Naive thymus-derived CD4-positive, alpha-beta T cell (primary cell): ENCODE measurements around the gene PPFIA4. TPM values are rescaled to one million over a fixed set of nuclear protein-coding genes. Genes with fewer than 3 reads are reported as not detected.

Experiments
- ATAC-seq: fragments of 150-1000 bp; cut with Tn5 transposase; 2 replicates; pipeline ENCODE4 v1.10.0; 2021; ENCODE audit warnings: mild to moderate bottlenecking, moderate library complexity
- CTCF ChIA-PET: fragments of 350-600 bp; sonication (Branson Sonifier 250); formaldehyde crosslinking; loops from one replicate; lab custom pipeline; 2021; ENCODE audit warnings: antibody characterized with exemption; lab: Charles Lee
- POLR2A ChIA-PET: fragments of 350-600 bp; sonication (Branson Sonifier 250); formaldehyde crosslinking; loops from one replicate; lab custom pipeline; 2021; ENCODE audit warnings: antibody characterized with exemption, inconsistent platforms; lab: Charles Lee
- DNase-seq, 9 donors: peaks; one replicate each; pipeline versions ENCODE4 v3.0.0 to v3.0.0-alpha.2; 2020 to 2022; ENCODE audit warnings: mixed read lengths in 1 of 9
- H3K27ac ChIP-seq: one replicate; pipeline ENCODE4 v1.7.0; 2013; ENCODE audit warnings: mild to moderate bottlenecking, low read depth, low read length, moderate library complexity
- H3K27me3 ChIP-seq, 2 donors: one replicate each; pipeline ENCODE4 v1.7.0; 2013; ENCODE audit warnings: low read length in 2 of 2, mild to moderate bottlenecking in 2 of 2, moderate library complexity in 2 of 2; ENCODE audit not compliant: control insufficient read depth in 2 of 2, insufficient read depth in 2 of 2
- H3K36me3 ChIP-seq, 3 experiments: 1 replicate in 2 of 3; 2 replicates in 1 of 3; pipeline ENCODE4 v1.7.0; 2013; ENCODE audit warnings: low read length in 3 of 3, mild to moderate bottlenecking in 3 of 3, moderate library complexity in 1 of 3; ENCODE audit not compliant: insufficient read depth in 3 of 3, control insufficient read depth in 2 of 3
- H3K4me1 ChIP-seq, 2 donors: one replicate each; pipeline ENCODE4 v1.7.0; 2013; ENCODE audit warnings: low read length in 2 of 2, mild to moderate bottlenecking in 2 of 2, moderate library complexity in 1 of 2; ENCODE audit not compliant: control insufficient read depth in 2 of 2, insufficient read depth in 2 of 2
- H3K4me3 ChIP-seq: 2 replicates; pipeline ENCODE4 v1.7.0; 2013; ENCODE audit warnings: mild to moderate bottlenecking, low read length
- H3K9me3 ChIP-seq, 3 experiments: 1 replicate in 2 of 3; 2 replicates in 1 of 3; pipeline ENCODE4 v1.7.0; 2013; ENCODE audit warnings: low read length in 3 of 3; ENCODE audit not compliant: control insufficient read depth in 2 of 3
- H3K27ac Mint-ChIP-seq, 9 donors: one replicate each; pipeline ENCODE4 v1.8.0; 2020 to 2022; ENCODE audit warnings: mixed read lengths in 9 of 9, mild to moderate bottlenecking in 8 of 9, moderate library complexity in 5 of 9, inconsistent platforms in 2 of 9
- H3K27me3 Mint-ChIP-seq, 5 donors: one replicate each; pipeline ENCODE4 v1.8.0; 2021 to 2022; ENCODE audit warnings: mixed read lengths in 5 of 5, mild to moderate bottlenecking in 1 of 5
- H3K36me3 Mint-ChIP-seq, 5 donors: one replicate each; pipeline ENCODE4 v1.8.0; 2020 to 2022; ENCODE audit warnings: mixed read lengths in 5 of 5, mild to moderate bottlenecking in 3 of 5, inconsistent platforms in 1 of 5
- H3K4me1 Mint-ChIP-seq, 7 donors: one replicate each; pipeline ENCODE4 v1.8.0; 2020 to 2022; ENCODE audit warnings: mixed read lengths in 7 of 7, mild to moderate bottlenecking in 3 of 7, inconsistent platforms in 1 of 7
- H3K4me3 Mint-ChIP-seq, 10 donors: one replicate each; pipeline ENCODE4 v1.8.0; 2020 to 2022; ENCODE audit warnings: mild to moderate bottlenecking in 10 of 10, mixed read lengths in 10 of 10, moderate library complexity in 6 of 10, inconsistent platforms in 2 of 10
- H3K9me3 Mint-ChIP-seq, 11 donors: one replicate each; pipeline ENCODE4 v1.8.0; 2020 to 2022; ENCODE audit warnings: mixed read lengths in 11 of 11, mild to moderate bottlenecking in 4 of 11, inconsistent platforms in 1 of 11, moderate library complexity in 1 of 11
- intact Hi-C, 2 donors: fragments of 100-400 bp; cut with micrococcal nuclease; formaldehyde crosslinking; loops; one replicate each; pipeline ENCODE4 v1.15.1; 2023
- polyA plus RNA-seq, 2 donors: library from polyadenylated mRNA; unstranded; fragments of 300-500 nt; fragmentation: Illumina TruSeq; gene quantifications; one replicate each; pipeline ENCODE4 v1.2.3, GENCODE V29; 2021
- total RNA-seq, 6 experiments: library from RNA in 5 of 6; stranded (reverse) in 5 of 6; gene quantifications; 1 replicate in 5 of 6; 2 replicates in 1 of 6; pipeline ENCODE4 v1.2.3 and lab custom pipeline; 2021 to 2026

The PPFIA4 gene
- total and polyA plus RNA-seq, 7 experiments from 2014 or later: 0.40 to 45.5 (median 2.4) TPM; not detected in 2

DNA sequence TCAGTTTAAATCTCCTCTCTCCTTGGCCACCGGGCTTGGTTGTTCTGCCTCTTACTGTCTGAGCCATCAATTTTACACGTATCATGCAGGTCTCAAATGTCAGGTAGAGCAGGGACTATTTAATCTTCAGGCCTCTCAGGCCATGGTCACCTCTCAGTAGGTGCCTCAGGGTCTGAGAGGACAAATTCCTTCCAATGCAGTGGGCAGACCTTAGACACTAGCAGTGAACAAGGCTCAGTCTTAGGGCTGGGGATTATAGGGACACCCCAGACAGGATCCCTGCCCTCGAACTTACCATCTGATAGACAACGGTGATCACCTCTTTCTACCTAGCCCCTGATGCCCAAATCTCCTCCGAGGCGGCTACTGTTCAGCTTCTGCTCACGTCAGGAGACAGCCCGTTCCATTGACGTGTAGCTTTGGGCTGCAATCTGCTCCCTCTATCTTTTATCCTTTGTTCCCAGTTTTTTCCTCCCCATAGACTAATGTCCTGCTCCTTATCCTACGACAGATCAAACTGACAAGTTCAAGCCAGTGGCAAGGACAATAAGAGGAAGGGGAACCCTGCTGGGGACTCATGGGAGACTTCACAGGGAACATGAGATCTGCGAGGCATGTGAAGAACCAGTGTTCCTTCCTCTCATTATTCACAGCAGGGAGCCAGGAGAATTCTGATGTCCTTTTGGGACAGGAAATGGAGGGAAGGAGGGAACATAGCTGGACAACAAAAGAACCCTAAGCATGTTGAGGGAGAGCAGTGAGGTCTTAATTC, 60.9 kb downstream of the PPFIA4 start:
- H3K4me3 ChIP-seq: no peak overlapping the region
- no peaks in the 10 kb centered on the region for H3K27me3 ChIP-seq
- DNase-seq: no peak
- ATAC-seq: no peak
- no peaks in the 10 kb centered on the region for H3K4me1 ChIP-seq
- ChIA-PET CTCF (interaction anchor here (0.7 kb wide), 1 partner anchor 1886 kb away, joined by 3 read pairs; no protein-coding TSS in a partner anchor), POLR2A (no interaction called here)
- Mint-ChIP-seq H3K4me1 (no peaks in the 10 kb centered on the region), H3K27ac (no peak overlapping the region), H3K4me3 (no peak overlapping the region), H3K9me3 (peaks cover 0 to 1% (median 0%) of the 10 kb centered on the region in 11 donors), H3K27me3 (peaks cover 2 to 21% (median 16%) of the 10 kb centered on the region in 5 donors), H3K36me3 (no peaks in the 10 kb centered on the region)
- no peak overlapping the region for H3K27ac ChIP-seq
- H3K9me3 ChIP-seq: no peaks in the 10 kb centered on the region
- intact Hi-C loops: no loop called here
- no peaks in the 10 kb centered on the region for H3K36me3 ChIP-seq

DNA sequence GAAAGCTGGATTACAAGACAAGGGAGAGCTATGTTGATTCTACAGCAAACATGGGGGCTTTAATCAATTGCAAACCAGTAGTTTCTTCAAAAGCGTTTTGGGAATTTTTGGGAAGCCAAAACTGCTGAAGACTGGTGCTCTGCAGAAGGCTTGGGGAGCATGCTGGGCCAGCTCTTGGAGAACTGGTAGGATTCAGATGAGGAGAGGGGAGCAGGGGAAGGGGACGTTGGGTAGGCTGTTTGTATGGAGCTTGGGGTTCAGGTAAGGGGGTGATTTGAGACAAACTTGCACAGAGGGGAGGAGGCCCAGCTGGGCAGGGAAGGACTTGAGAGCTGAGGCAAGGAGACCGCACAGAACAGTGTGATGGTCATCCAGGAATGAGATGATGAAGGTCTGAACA, 62.1 kb downstream of the PPFIA4 start:
- no peaks in the 10 kb centered on the region for H3K27me3 ChIP-seq
- Mint-ChIP-seq H3K36me3 (no peaks in the 10 kb centered on the region), H3K4me1 (no peaks in the 10 kb centered on the region), H3K27ac (no peak overlapping the region), H3K27me3 (peaks cover 8 to 33% (median 24%) of the 10 kb centered on the region in 5 donors), H3K9me3 (peaks cover 0 to 3% (median 0%) of the 10 kb centered on the region in 11 donors), H3K4me3 (no peak overlapping the region)
- ChIA-PET POLR2A (interaction anchor here (0.6 kb wide), 1 partner anchor 622 kb away, joined by 3 read pairs; no protein-coding TSS in a partner anchor), CTCF (no interaction called here)
- intact Hi-C loops: no loop called here
- no peaks in the 10 kb centered on the region for H3K9me3 ChIP-seq
- no peak for DNase-seq
- no peaks in the 10 kb centered on the region for H3K4me1 ChIP-seq
- H3K27ac ChIP-seq: no peak overlapping the region
- no peak overlapping the region for H3K4me3 ChIP-seq
- no peaks in the 10 kb centered on the region for H3K36me3 ChIP-seq
- no peak for ATAC-seq

DNA sequence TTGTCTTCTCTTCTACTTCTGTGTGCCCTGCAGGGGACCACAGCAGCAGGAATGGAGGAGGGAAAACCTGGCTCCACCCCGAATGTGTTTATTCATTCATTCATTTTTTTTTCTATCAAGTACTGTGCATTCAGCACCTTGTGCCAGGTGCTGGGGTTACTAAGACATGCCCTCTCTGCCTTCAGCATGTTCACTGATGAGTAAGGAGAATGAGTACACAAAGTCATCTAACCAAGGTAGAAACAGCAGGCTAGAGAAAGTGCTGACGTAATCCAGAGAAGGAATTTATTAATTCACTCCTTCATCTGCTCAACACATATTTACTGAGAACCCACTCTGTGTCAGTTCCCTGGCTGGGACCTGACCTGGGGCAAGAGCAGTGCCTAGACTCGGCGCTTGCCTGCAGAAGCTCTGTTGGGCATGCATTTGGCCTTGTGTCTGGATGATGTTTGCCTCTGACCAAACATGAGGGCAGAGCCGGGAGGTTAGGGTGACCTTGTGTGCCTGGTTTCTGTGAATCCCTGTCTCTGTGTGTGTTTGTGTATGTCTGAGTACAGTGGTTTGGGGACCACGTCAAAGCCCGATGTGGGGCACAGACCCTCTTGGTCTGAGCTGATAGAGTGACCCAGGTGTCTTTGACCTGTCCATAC, 62.8 kb downstream of the PPFIA4 start:
- POLR2A ChIA-PET: no interaction called here
- no peaks in the 10 kb centered on the region for H3K9me3 ChIP-seq
- H3K27me3 Mint-ChIP-seq: peaks cover 8 to 33% (median 24%) of the 10 kb centered on the region in 5 donors
- H3K4me3 Mint-ChIP-seq: no peak overlapping the region
- no peaks in the 10 kb centered on the region for H3K36me3 ChIP-seq
- no peak for DNase-seq
- no peak overlapping the region for H3K4me3 ChIP-seq
- peaks cover 0 to 7% (median under 1%) of the 10 kb centered on the region in 11 donors for H3K9me3 Mint-ChIP-seq
- no peak overlapping the region for H3K27ac Mint-ChIP-seq
- H3K27ac ChIP-seq: no peak overlapping the region
- no peaks in the 10 kb centered on the region for H3K27me3 ChIP-seq
- intact Hi-C loops: no loop called here
- no peaks in the 10 kb centered on the region for H3K4me1 ChIP-seq
- no peaks in the 10 kb centered on the region for H3K4me1 Mint-ChIP-seq
- ATAC-seq: no peak
- CTCF ChIA-PET: no interaction called here
- no peaks in the 10 kb centered on the region for H3K36me3 Mint-ChIP-seq

GRCh38 chr1:203089651-203090045, 63.4 kb downstream of the PPFIA4 start:
- Mint-ChIP-seq H3K36me3 (peaks cover 0 to 4% (median 0%) of the 10 kb centered on the region in 5 donors), H3K4me3 (no peak overlapping the region), H3K27ac (no peak overlapping the region), H3K9me3 (peaks cover 3 to 12% (median 5%) of the 10 kb centered on the region in 11 donors), H3K27me3 (peaks cover 8 to 33% (median 29%) of the 10 kb centered on the region in 5 donors), H3K4me1 (no peaks in the 10 kb centered on the region)
- Histone ChIP-seq H3K27me3 (no peaks in the 10 kb centered on the region), H3K4me1 (no peaks in the 10 kb centered on the region), H3K4me3 (no peak overlapping the region), H3K9me3 (peaks cover 0 to 4% (median 0%) of the 10 kb centered on the region in 3 experiments), H3K27ac (no peak overlapping the region), H3K36me3 (no peaks in the 10 kb centered on the region)
- ChIA-PET POLR2A (no interaction called here), CTCF (no interaction called here)
- intact Hi-C loops: no loop called here
- DNase-seq (no peak), ATAC-seq (no peak)

GRCh38 chr1:203090421-203091198, 64.3 kb downstream of the PPFIA4 start:
- Histone ChIP-seq H3K4me3 (no peak overlapping the region), H3K4me1 (no peaks in the 10 kb centered on the region), H3K27me3 (no peaks in the 10 kb centered on the region), H3K36me3 (no peaks in the 10 kb centered on the region), H3K27ac (no peak overlapping the region), H3K9me3 (peaks cover 0 to 6% (median 0%) of the 10 kb centered on the region in 3 experiments)
- Mint-ChIP-seq H3K27me3 (peaks cover 8 to 38% (median 32%) of the 10 kb centered on the region in 5 donors), H3K4me1 (no peaks in the 10 kb centered on the region), H3K36me3 (peaks cover 0 to 11% (median 0%) of the 10 kb centered on the region in 5 donors), H3K27ac (no peak overlapping the region), H3K9me3 (peaks cover 10 to 22% (median 15%) of the 10 kb centered on the region in 11 donors), H3K4me3 (no peak overlapping the region)
- ChIA-PET CTCF (no interaction called here), POLR2A (no interaction called here)
- intact Hi-C loops: no loop called here
- ATAC-seq: no peak
- DNase-seq: no peak

GRCh38 chr1:203091199-203091477, 64.8 kb downstream of the PPFIA4 start:
- CTCF ChIA-PET: no interaction called here
- peaks cover 8 to 44% (median 32%) of the 10 kb centered on the region in 5 donors for H3K27me3 Mint-ChIP-seq
- no peak overlapping the region for H3K4me3 Mint-ChIP-seq
- H3K4me1 ChIP-seq: no peaks in the 10 kb centered on the region
- H3K9me3 ChIP-seq: peaks cover 0 to 6% (median 0%) of the 10 kb centered on the region in 3 experiments
- DNase-seq: no peak
- no peak overlapping the region for H3K27ac Mint-ChIP-seq
- H3K36me3 ChIP-seq: no peaks in the 10 kb centered on the region
- no peak for ATAC-seq
- peaks cover 10 to 27% (median 20%) of the 10 kb centered on the region in 11 donors for H3K9me3 Mint-ChIP-seq
- peaks cover 0 to 11% (median 0%) of the 10 kb centered on the region in 5 donors for H3K36me3 Mint-ChIP-seq
- no peak overlapping the region for H3K27ac ChIP-seq
- no peak overlapping the region for H3K4me3 ChIP-seq
- intact Hi-C loops: no loop called here
- H3K4me1 Mint-ChIP-seq: no peaks in the 10 kb centered on the region
- no peaks in the 10 kb centered on the region for H3K27me3 ChIP-seq
- POLR2A ChIA-PET: no interaction called here
